T-helper 1 cell treated with Interleukin-12 subunit alpha and Interleukin-12 subunit beta and Interleukin-4 antibody, amounts not matched to agents 30 μg/mL and 1 μg/mL, for 36 hours (primary cell): Measurements from ENCODE around the gene LY6G6F.

Source experiments
- H3K27ac Mint-ChIP-seq: one replicate; pipeline ENCODE4 v1.8.0; 2021; ENCODE audit warnings: mild to moderate bottlenecking, mixed read lengths
- H3K27me3 Mint-ChIP-seq: one replicate; pipeline ENCODE4 v1.8.0; 2021; ENCODE audit warnings: low read depth, mixed read lengths
- H3K36me3 Mint-ChIP-seq: one replicate; pipeline ENCODE4 v1.8.0; 2021; ENCODE audit warnings: low read depth, mixed read lengths
- H3K4me1 Mint-ChIP-seq: one replicate; pipeline ENCODE4 v1.8.0; 2021; ENCODE audit warnings: low read depth, mixed read lengths
- H3K4me3 Mint-ChIP-seq: one replicate; pipeline ENCODE4 v1.8.0; 2021; ENCODE audit warnings: mild to moderate bottlenecking, moderate library complexity, mixed read lengths
- H3K9me3 Mint-ChIP-seq: one replicate; pipeline ENCODE4 v1.8.0; 2021; ENCODE audit warnings: mixed read lengths

Gene LY6G6F

GRCh38 chr6:31721351-31722020, 14.8 kb downstream of the LY6G6F start, which contains the start of gene LY6G6C:
Gene LY6G6C (minus strand): TSS chr6:31721746. CDS start chr6:31721679, 67 bp downstream.
- Mint-ChIP-seq H3K9me3 (no peaks in the 10 kb centered on the region), H3K36me3 (peaks cover 5% of the 10 kb centered on the region), H3K27me3 (no peaks in the 10 kb centered on the region), H3K4me1 (peaks cover 10% of the 10 kb centered on the region), H3K4me3 (no peak within 1 kb of the TSS), H3K27ac (no peak within 1 kb of the TSS)

- Mint-ChIP-seq H3K27ac (no peak overlapping the region), H3K27me3 (no peaks in the 10 kb centered on the region), H3K9me3 (no peaks in the 10 kb centered on the region), H3K4me1 (peaks cover 17% of the 10 kb centered on the region), H3K36me3 (peaks cover 10% of the 10 kb centered on the region), H3K4me3 (no peak overlapping the region)
Measured at GRCh38 chr6:31722173-31722572, 15.5 kb downstream of the LY6G6F start.

- Mint-ChIP-seq H3K27ac (no peak within 1 kb of the TSS), H3K4me1 (peaks cover 24% of the 10 kb centered on the region), H3K9me3 (no peaks in the 10 kb centered on the region), H3K36me3 (peaks cover 10% of the 10 kb centered on the region), H3K27me3 (no peaks in the 10 kb centered on the region), H3K4me3 (no peak within 1 kb of the TSS)
Measured at GRCh38 chr6:31723245-31723979, 16.7 kb downstream of the LY6G6F start, which contains the start of gene MPIG6B. Gene MPIG6B (plus strand): TSS chr6:31723373. CDS start chr6:31723384, 11 bp downstream.

- Mint-ChIP-seq H3K9me3 (no peaks in the 10 kb centered on the region), H3K27ac (no peak overlapping the region), H3K27me3 (no peaks in the 10 kb centered on the region), H3K4me3 (no peak overlapping the region), H3K4me1 (peaks cover 25% of the 10 kb centered on the region), H3K36me3 (peaks cover 10% of the 10 kb centered on the region)
Measured at GRCh38 chr6:31723980-31724691, 17.5 kb downstream of the LY6G6F start.

- H3K4me1 Mint-ChIP-seq: peaks cover 34% of the 10 kb centered on the region
- no peak overlapping the region for H3K4me3 Mint-ChIP-seq
- no peaks in the 10 kb centered on the region for H3K9me3 Mint-ChIP-seq
- peaks cover 20% of the 10 kb centered on the region for H3K36me3 Mint-ChIP-seq
- H3K27ac Mint-ChIP-seq: peak overlapping the region; percentile 10
- H3K27me3 Mint-ChIP-seq: no peaks in the 10 kb centered on the region
Measured at GRCh38 chr6:31725502-31726350, 19.1 kb downstream of the LY6G6F start.

GRCh38 chr6:31727034-31727716, 20.5 kb downstream of the LY6G6F start:
- no peaks in the 10 kb centered on the region for H3K27me3 Mint-ChIP-seq
- H3K4me1 Mint-ChIP-seq: peaks cover 36% of the 10 kb centered on the region
- peak overlapping the region; percentile 78 for H3K27ac Mint-ChIP-seq
- peak overlapping the region; percentile 52 for H3K4me3 Mint-ChIP-seq
- H3K36me3 Mint-ChIP-seq: peaks cover 30% of the 10 kb centered on the region
- no peaks in the 10 kb centered on the region for H3K9me3 Mint-ChIP-seq

GRCh38 chr6:31727717-31728671, 21.3 kb downstream of the LY6G6F start:
- Mint-ChIP-seq H3K9me3 (no peaks in the 10 kb centered on the region), H3K36me3 (peaks cover 32% of the 10 kb centered on the region), H3K27ac (peak overlapping the region; percentile 78), H3K4me1 (peaks cover 37% of the 10 kb centered on the region), H3K27me3 (no peaks in the 10 kb centered on the region), H3K4me3 (peak overlapping the region; percentile 60)

- Mint-ChIP-seq H3K27ac (peak within 1 kb of the TSS; percentile 86), H3K27me3 (no peaks in the 10 kb centered on the region), H3K36me3 (peaks cover 40% of the 10 kb centered on the region), H3K4me1 (peaks cover 46% of the 10 kb centered on the region), H3K4me3 (peak within 1 kb of the TSS; percentile 97), H3K9me3 (no peaks in the 10 kb centered on the region)
Measured at GRCh38 chr6:31728767-31729514, 22.3 kb downstream of the LY6G6F start, which contains the start of gene DDAH2. Gene DDAH2 (minus strand): TSS chr6:31729299. CDS start chr6:31729161, 138 bp downstream.

- no peaks in the 10 kb centered on the region for H3K9me3 Mint-ChIP-seq
- H3K36me3 Mint-ChIP-seq: peaks cover 44% of the 10 kb centered on the region
- no peaks in the 10 kb centered on the region for H3K27me3 Mint-ChIP-seq
- peak overlapping the region; percentile 86 for H3K27ac Mint-ChIP-seq
- peak overlapping the region; percentile 97 for H3K4me3 Mint-ChIP-seq
- H3K4me1 Mint-ChIP-seq: peaks cover 49% of the 10 kb centered on the region
Measured at GRCh38 chr6:31729515-31729978, 22.9 kb downstream of the LY6G6F start.

GRCh38 chr6:31729979-31730630, 23.4 kb downstream of the LY6G6F start:
- Mint-ChIP-seq H3K27ac (peak overlapping the region; percentile 76), H3K36me3 (peaks cover 50% of the 10 kb centered on the region)

GRCh38 chr6:31730631-31731086, 24.0 kb downstream of the LY6G6F start:
- Mint-ChIP-seq H3K27me3 (no peaks in the 10 kb centered on the region), H3K4me3 (peak overlapping the region; percentile 97), H3K9me3 (no peaks in the 10 kb centered on the region), H3K4me1 (peaks cover 47% of the 10 kb centered on the region), H3K36me3 (peaks cover 52% of the 10 kb centered on the region), H3K27ac (peak overlapping the region; percentile 76)

More at GRCh38 chr6:31729979-31730630, 23.4 kb downstream of the LY6G6F start:
- Mint-ChIP-seq H3K9me3 (no peaks in the 10 kb centered on the region), H3K4me3 (peak overlapping the region; percentile 97), H3K27me3 (no peaks in the 10 kb centered on the region), H3K4me1 (peaks cover 49% of the 10 kb centered on the region)
